Hepatocyte (in vitro differentiated cells): ENCODE measurements around the gene POLK. TPM values are rescaled to one million over a fixed set of nuclear protein-coding genes. Genes with fewer than 3 reads are reported as not detected.
A peak's percentile ranks its signal among the peaks of the same experiment; 100 is the strongest.

Experiments
- DNase-seq: peaks from one replicate; pipeline ENCODE4 v3.0.0-alpha.2; 2016; ENCODE audit warnings: low spot score
- H2AFZ ChIP-seq: fragments of 200-600 bp; sonication (generic); 2 replicates; pipeline ENCODE4 v1.6.0; 2016; ENCODE audit warnings: antibody characterized with exemption, mild to moderate bottlenecking
- H3K27ac ChIP-seq: fragments of 200-600 bp; sonication (generic); 2 replicates; pipeline ENCODE4 v1.5.1; 2016; ENCODE audit warnings: mild to moderate bottlenecking
- H3K27me3 ChIP-seq: fragments of 200-600 bp; sonication (generic); 2 replicates; pipeline ENCODE4 v1.6.1; 2016
- H3K36me3 ChIP-seq: fragments of 200-600 bp; sonication (generic); replicated peaks from 2 replicates; pipeline ENCODE4 v1.5.1; 2016; ENCODE audit warnings: low read depth; ENCODE audit not compliant: insufficient read depth
- H3K4me1 ChIP-seq: fragments of 200-600 bp; sonication (generic); 2 replicates; pipeline ENCODE4 v1.5.1; 2016; ENCODE audit warnings: mild to moderate bottlenecking, moderate library complexity; ENCODE audit not compliant: insufficient read depth
- H3K4me2 ChIP-seq: fragments of 200-600 bp; sonication (generic); 2 replicates; pipeline ENCODE4 v1.6.0; 2016
- H3K4me3 ChIP-seq: fragments of 200-600 bp; sonication (generic); 2 replicates; pipeline ENCODE4 v1.5.1; 2016; ENCODE audit warnings: mild to moderate bottlenecking
- H3K79me2 ChIP-seq: fragments of 200-600 bp; sonication (generic); 2 replicates; pipeline ENCODE4 v1.6.0; 2017; ENCODE audit warnings: mild to moderate bottlenecking
- H3K9me2 ChIP-seq: fragments of 200-600 bp; sonication (generic); replicated peaks from 2 replicates; pipeline ENCODE4 v1.6.0; 2017; ENCODE audit warnings: mild to moderate bottlenecking; ENCODE audit not compliant: insufficient read depth
- H3K9me3 ChIP-seq: fragments of 200-600 bp; sonication (generic); 2 replicates; pipeline ENCODE4 v1.5.1; 2016; ENCODE audit warnings: low read depth, mild to moderate bottlenecking
- H4K20me1 ChIP-seq: fragments of 200-600 bp; sonication (generic); 2 replicates; pipeline ENCODE4 v1.6.0; 2016; ENCODE audit warnings: mild to moderate bottlenecking; ENCODE audit not compliant: insufficient read depth, poor library complexity, severe bottlenecking
- EZH2 ChIP-seq: fragments of 200-600 bp; sonication (generic); IDR thresholded peaks from 2 replicates; pipeline ENCODE4 v1.6.1; 2016; ENCODE audit warnings: antibody characterized with exemption, mild to moderate bottlenecking, borderline replicate concordance
- EZH2phosphoT487 ChIP-seq: fragments of 200-600 bp; sonication (generic); IDR thresholded peaks from one replicate; pipeline ENCODE4 v1.6.1; 2018; ENCODE audit warnings: antibody characterized with exemption, mild to moderate bottlenecking, low read depth, moderate library complexity; ENCODE audit not compliant: unreplicated experiment, severe bottlenecking
- WGBS: methylation state at CpG from one replicate; pipeline ENCODE4 v1.1.6; 2016; ENCODE audit warnings: low lambda C conversion rate; ENCODE audit errors: missing lambda C conversion rate; 5-methylcytosine and 5-hydroxymethylcytosine counted together
- polyA plus RNA-seq: library from polyadenylated mRNA; unstranded; fragments of >200 nt; fragmentation: Nextera tagmentation; extraction: Ambion mirVana; gene quantifications from 2 replicates; pipeline ENCODE4 v1.2.1, GENCODE V29; 2016
- small RNA-seq: library from RNA; depleted of rRNA; stranded (forward); fragments of <200 nt; gene quantifications from one replicate; pipeline ENCODE3, GENCODE V24; 2014
- total RNA-seq: library from RNA; depleted of rRNA; stranded (reverse); fragments of >200 nt; gene quantifications from 2 replicates; pipeline ENCODE4 v1.2.3, GENCODE V29; 2014
- TF ChIP-seq, protein P1 (sequence below): fragments of 200-600 bp; sonication (generic); IDR thresholded peaks from 2 replicates; pipeline ENCODE4 v1.5.1; 2016; ENCODE audit warnings: antibody characterized with exemption, mild to moderate bottlenecking; ENCODE audit not compliant: poor library complexity

Gene POLK
- total and polyA plus RNA-seq, 2 experiments from 2014 or later: 9.0 to 27.1 TPM

- WGBS: 98% methylated on average over 2 of the region's 2 CpGs
These were observed 129.1 kb downstream of the POLK start for GRCh38 chr5:75640826-75641225.

DNA sequence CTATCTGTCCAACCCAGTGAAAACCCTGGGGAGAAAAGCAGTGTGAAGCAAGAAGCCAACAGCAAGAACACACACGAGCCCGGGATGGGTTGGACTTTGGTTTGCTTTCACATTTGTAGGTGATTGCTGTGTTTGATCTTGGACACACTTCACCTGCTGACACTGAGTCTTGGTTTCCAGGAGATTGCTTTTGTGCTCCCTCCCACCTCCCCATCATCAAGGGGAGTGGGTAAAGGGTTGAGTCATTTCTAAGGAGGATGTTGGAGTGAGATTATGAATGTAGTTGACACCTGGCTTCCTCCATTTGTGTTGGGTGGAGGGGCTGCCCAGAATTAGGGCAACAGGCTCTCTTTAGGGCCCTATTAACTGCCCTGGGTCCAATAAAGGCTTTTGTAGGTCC, 137.0 kb downstream of the POLK start:
- TF ChIP-seq EZH2 (no peak), EZH2phosphoT487 (no peak)
- TF ChIP-seq, protein P1, sequence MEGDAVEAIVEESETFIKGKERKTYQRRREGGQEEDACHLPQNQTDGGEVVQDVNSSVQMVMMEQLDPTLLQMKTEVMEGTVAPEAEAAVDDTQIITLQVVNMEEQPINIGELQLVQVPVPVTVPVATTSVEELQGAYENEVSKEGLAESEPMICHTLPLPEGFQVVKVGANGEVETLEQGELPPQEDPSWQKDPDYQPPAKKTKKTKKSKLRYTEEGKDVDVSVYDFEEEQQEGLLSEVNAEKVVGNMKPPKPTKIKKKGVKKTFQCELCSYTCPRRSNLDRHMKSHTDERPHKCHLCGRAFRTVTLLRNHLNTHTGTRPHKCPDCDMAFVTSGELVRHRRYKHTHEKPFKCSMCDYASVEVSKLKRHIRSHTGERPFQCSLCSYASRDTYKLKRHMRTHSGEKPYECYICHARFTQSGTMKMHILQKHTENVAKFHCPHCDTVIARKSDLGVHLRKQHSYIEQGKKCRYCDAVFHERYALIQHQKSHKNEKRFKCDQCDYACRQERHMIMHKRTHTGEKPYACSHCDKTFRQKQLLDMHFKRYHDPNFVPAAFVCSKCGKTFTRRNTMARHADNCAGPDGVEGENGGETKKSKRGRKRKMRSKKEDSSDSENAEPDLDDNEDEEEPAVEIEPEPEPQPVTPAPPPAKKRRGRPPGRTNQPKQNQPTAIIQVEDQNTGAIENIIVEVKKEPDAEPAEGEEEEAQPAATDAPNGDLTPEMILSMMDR: no peak
- 76% methylated on average over 2 of the region's 2 CpGs for WGBS
- Histone ChIP-seq H3K4me1 (no peaks in the 10 kb centered on the region), H3K27ac (peak overlapping the region; percentile 88), H4K20me1 (no peaks in the 10 kb centered on the region), H3K9me2 (no peaks in the 10 kb centered on the region), H3K27me3 (no peaks in the 10 kb centered on the region), H2AFZ (no peak overlapping the region), H3K9me3 (no peaks in the 10 kb centered on the region), H3K4me2 (peak overlapping the region; percentile 50), H3K36me3 (no peaks in the 10 kb centered on the region), H3K4me3 (no peak overlapping the region), H3K79me2 (no peaks in the 10 kb centered on the region)
- peak; percentile 72 for DNase-seq

More at GRCh38 chr5:75640826-75641225, 129.1 kb downstream of the POLK start:
- Histone ChIP-seq H3K27me3 (no peaks in the 10 kb centered on the region), H3K4me1 (no peaks in the 10 kb centered on the region), H2AFZ (no peak overlapping the region), H3K9me3 (no peaks in the 10 kb centered on the region), H3K36me3 (no peaks in the 10 kb centered on the region), H3K4me2 (no peak overlapping the region), H3K27ac (no peak overlapping the region), H3K4me3 (no peak overlapping the region), H3K79me2 (no peaks in the 10 kb centered on the region), H3K9me2 (no peaks in the 10 kb centered on the region), H4K20me1 (no peaks in the 10 kb centered on the region)
- no peak for DNase-seq
- TF ChIP-seq, protein P1: no peak
- no peak for TF ChIP-seq EZH2phosphoT487
- no peak for TF ChIP-seq EZH2

Small RNA genes lying within 50 kb of the gene (small RNA-seq; reads per million reads assigned to genes)
- gene RNU7-175P: not detected

Other genes with a start within 250 kb of the POLK start
- 207 and 208 TPM in 2 replicates for gene HMGCR, start 174.7 kb upstream of the POLK start, total RNA-seq
- gene HMGCR, start 174.7 kb upstream of the POLK start, polyA plus RNA-seq: 70.2 and 76.1 TPM in 2 replicates
- gene CERT1, start 262 bp upstream of the POLK start, total RNA-seq: 40.5 and 42.0 TPM in 2 replicates
- 15.6 and 20.7 TPM in 2 replicates for gene CERT1, start 262 bp upstream of the POLK start, polyA plus RNA-seq
- gene ANKDD1B, start 99.6 kb downstream of the POLK start, total RNA-seq: 1.4 and 4.7 TPM in 2 replicates
- gene ANKDD1B, start 99.6 kb downstream of the POLK start, polyA plus RNA-seq: 0.71 and 2.3 TPM in 2 replicates
- gene POC5, start 205.5 kb downstream of the POLK start, total RNA-seq: 19.2 and 19.5 TPM in 2 replicates
- 4.6 and 5.2 TPM in 2 replicates for gene POC5, start 205.5 kb downstream of the POLK start, polyA plus RNA-seq